DOHH2 (cell line): ENCODE measurements around the gene CH25H.

Experiments used
- H3F3A ChIP-seq: fragments of 200-600 bp; sonication (generic), shearing (Covaris generic); 2 replicates; pipeline ENCODE4 v1.6.0; 2016; ENCODE audit warnings: antibody characterized with exemption, mild to moderate bottlenecking; ENCODE audit not compliant: control insufficient read depth, insufficient read depth
- H3K27ac ChIP-seq: fragments of 200-600 bp; sonication (generic); 2 replicates; pipeline ENCODE4 v1.5.1; 2014; ENCODE audit warnings: low read depth, mild to moderate bottlenecking, low read length, moderate library complexity
- H3K27me3 ChIP-seq: fragments of 200-600 bp; sonication (generic); 2 replicates; pipeline ENCODE4 v1.6.1; 2014; ENCODE audit warnings: mild to moderate bottlenecking, low read length, mixed read lengths; ENCODE audit not compliant: control insufficient read depth
- H3K36me3 ChIP-seq: fragments of 200-600 bp; sonication (generic); 2 replicates; pipeline ENCODE4 v1.6.1; 2014; ENCODE audit warnings: mild to moderate bottlenecking, low read length, moderate library complexity, mixed read lengths; ENCODE audit not compliant: control insufficient read depth
- H3K4me1 ChIP-seq: fragments of 200-600 bp; sonication (generic); 2 replicates; pipeline ENCODE4 v1.6.1; 2014; ENCODE audit warnings: mild to moderate bottlenecking, low read length, mixed read lengths; ENCODE audit not compliant: control insufficient read depth
- H3K4me2 ChIP-seq: fragments of 200-600 bp; sonication (generic); 2 replicates; pipeline ENCODE4 v1.6.0; 2014; ENCODE audit warnings: mild to moderate bottlenecking, low read length, moderate library complexity
- H3K4me3 ChIP-seq: fragments of 200-600 bp; sonication (generic); 2 replicates; pipeline ENCODE4 v1.5.1; 2014; ENCODE audit warnings: mild to moderate bottlenecking, low read length, mixed read lengths
- H3K79me2 ChIP-seq: fragments of 200-600 bp; sonication (generic); 2 replicates; pipeline ENCODE4 v1.6.1; 2014; ENCODE audit warnings: mild to moderate bottlenecking, low read length, mixed read lengths; ENCODE audit not compliant: control insufficient read depth
- H3K9me2 ChIP-seq: fragments of 200-600 bp; sonication (generic); replicated peaks from 2 replicates; pipeline ENCODE4 v1.6.1; 2014; ENCODE audit warnings: mild to moderate bottlenecking, low read length, mixed read lengths; ENCODE audit not compliant: control insufficient read depth
- H3K9me3 ChIP-seq: fragments of 200-600 bp; sonication (generic); 2 replicates; pipeline ENCODE4 v1.6.1; 2014; ENCODE audit warnings: antibody characterized with exemption, low read length, mixed read lengths; ENCODE audit not compliant: control insufficient read depth, insufficient read depth
- H4K20me1 ChIP-seq: fragments of 200-600 bp; sonication (generic); 2 replicates; pipeline ENCODE4 v1.6.0; 2014; ENCODE audit warnings: low read depth, mild to moderate bottlenecking, antibody characterized with exemption, low read length, moderate library complexity; ENCODE audit not compliant: control insufficient read depth, insufficient read depth
- CTCF ChIP-seq: fragments of 200-600 bp; sonication (generic); IDR thresholded peaks from one replicate; pipeline ENCODE4 v1.5.1; 2014; ENCODE audit warnings: antibody characterized with exemption, mild to moderate bottlenecking, low read depth, low read length; ENCODE audit not compliant: poor library complexity, severe bottlenecking
- EZH2phosphoT487 ChIP-seq: fragments of 200-600 bp; sonication (generic); IDR thresholded peaks from 2 replicates; pipeline ENCODE4 v1.6.1; 2017; ENCODE audit warnings: borderline replicate concordance, mild to moderate bottlenecking, antibody characterized with exemption, low read length, moderate library complexity, mixed read lengths

The CH25H gene

GRCh38 chr10:89160339-89160738 lies 46.8 kb downstream of the CH25H start:
- no peaks in the 10 kb centered on the region for H3K36me3 ChIP-seq
- H3K27ac ChIP-seq: no peak overlapping the region
- no peak overlapping the region for H3K4me3 ChIP-seq
- no peak overlapping the region for H3K4me2 ChIP-seq
- H4K20me1 ChIP-seq: no peaks in the 10 kb centered on the region
- H3K79me2 ChIP-seq: no peaks in the 10 kb centered on the region
- H3K4me1 ChIP-seq: no peaks in the 10 kb centered on the region
- H3K27me3 ChIP-seq: peaks cover 11% of the 10 kb centered on the region
- no peaks in the 10 kb centered on the region for H3F3A ChIP-seq
- no peaks in the 10 kb centered on the region for H3K9me3 ChIP-seq
- TF ChIP-seq CTCF (no peak), EZH2phosphoT487 (no peak)
- H3K9me2 ChIP-seq: no peaks in the 10 kb centered on the region

GRCh38 chr10:89159761-89160160 lies 47.4 kb downstream of the CH25H start:
- no peaks in the 10 kb centered on the region for H3K9me3 ChIP-seq
- no peaks in the 10 kb centered on the region for H3K79me2 ChIP-seq
- H3K4me1 ChIP-seq: no peaks in the 10 kb centered on the region
- H3K9me2 ChIP-seq: no peaks in the 10 kb centered on the region
- no peak overlapping the region for H3K4me2 ChIP-seq
- no peaks in the 10 kb centered on the region for H3K36me3 ChIP-seq
- no peak overlapping the region for H3K27ac ChIP-seq
- no peak overlapping the region for H3K4me3 ChIP-seq
- no peak for TF ChIP-seq CTCF
- no peak for TF ChIP-seq EZH2phosphoT487
- H3K27me3 ChIP-seq: peaks cover 10% of the 10 kb centered on the region
- H3F3A ChIP-seq: no peaks in the 10 kb centered on the region
- no peaks in the 10 kb centered on the region for H4K20me1 ChIP-seq

- H3F3A ChIP-seq: no peaks in the 10 kb centered on the region
- H3K36me3 ChIP-seq: no peaks in the 10 kb centered on the region
- no peaks in the 10 kb centered on the region for H3K79me2 ChIP-seq
- H4K20me1 ChIP-seq: no peaks in the 10 kb centered on the region
- H3K27ac ChIP-seq: no peak overlapping the region
- TF ChIP-seq EZH2phosphoT487: no peak
- no peak for TF ChIP-seq CTCF
- no peak overlapping the region for H3K4me3 ChIP-seq
- H3K4me1 ChIP-seq: no peaks in the 10 kb centered on the region
- no peaks in the 10 kb centered on the region for H3K9me3 ChIP-seq
- H3K9me2 ChIP-seq: no peaks in the 10 kb centered on the region
- H3K4me2 ChIP-seq: no peak overlapping the region
- H3K27me3 ChIP-seq: peaks cover 9% of the 10 kb centered on the region
Measured at GRCh38 chr10:89159316-89159715, 47.8 kb downstream of the CH25H start.

GRCh38 chr10:89158446-89158845 lies 48.7 kb downstream of the CH25H start:
- H3K4me1 ChIP-seq: no peaks in the 10 kb centered on the region
- H4K20me1 ChIP-seq: no peaks in the 10 kb centered on the region
- no peaks in the 10 kb centered on the region for H3K9me2 ChIP-seq
- no peak overlapping the region for H3K4me3 ChIP-seq
- no peak overlapping the region for H3K27ac ChIP-seq
- no peaks in the 10 kb centered on the region for H3K36me3 ChIP-seq
- no peaks in the 10 kb centered on the region for H3F3A ChIP-seq
- H3K4me2 ChIP-seq: no peak overlapping the region
- no peaks in the 10 kb centered on the region for H3K9me3 ChIP-seq
- TF ChIP-seq EZH2phosphoT487 (no peak), CTCF (no peak)
- H3K79me2 ChIP-seq: no peaks in the 10 kb centered on the region
- H3K27me3 ChIP-seq: peaks cover 2% of the 10 kb centered on the region; the same call in 1 of the 2 replicates
